Activated naive CD4-positive, alpha-beta T cell treated with anti-CD3 and anti-CD28 coated beads, Interleukin-2, amount 50 U/mL, for 24 hours (primary cell): ENCODE data around the gene FLRT1.

Source experiments
- H3K27ac Mint-ChIP-seq: one replicate; pipeline ENCODE4 v1.8.0; 2021; ENCODE audit warnings: mild to moderate bottlenecking, mixed read lengths
- H3K27me3 Mint-ChIP-seq: one replicate; pipeline ENCODE4 v1.8.0; 2021; ENCODE audit warnings: mixed read lengths
- H3K36me3 Mint-ChIP-seq: one replicate; pipeline ENCODE4 v1.8.0; 2021; ENCODE audit warnings: mixed read lengths
- H3K4me1 Mint-ChIP-seq: one replicate; pipeline ENCODE4 v1.8.0; 2021; ENCODE audit warnings: mixed read lengths
- H3K4me3 Mint-ChIP-seq: one replicate; pipeline ENCODE4 v1.8.0; 2021; ENCODE audit warnings: mild to moderate bottlenecking, mixed read lengths
- H3K9me3 Mint-ChIP-seq: one replicate; pipeline ENCODE4 v1.8.0; 2021; ENCODE audit warnings: mixed read lengths

The FLRT1 gene

GRCh38 chr11:64035576-64035975, at the start of gene FLRT1:
FLRT1 (plus strand) TSS chr11:64035931; CDS start chr11:64116268, 80,337 bp downstream.
- Mint-ChIP-seq H3K9me3 (no peaks in the 10 kb centered on the region), H3K27me3 (peaks cover 14% of the 10 kb centered on the region), H3K27ac (no peak within 1 kb of the TSS), H3K36me3 (no peaks in the 10 kb centered on the region), H3K4me3 (peak within 1 kb of the TSS; percentile 71), H3K4me1 (peaks cover 5% of the 10 kb centered on the region)

GRCh38 chr11:63986156-63986931, 49.4 kb upstream of the FLRT1 start, which contains the start of gene OTUB1:
OTUB1 (plus strand) TSS chr11:63986438; CDS start chr11:63986457, 19 bp downstream.
- H3K4me1 Mint-ChIP-seq, result peaks cover 27% of the 10 kb centered on the region
- no peaks in the 10 kb centered on the region for H3K9me3 Mint-ChIP-seq

DNA sequence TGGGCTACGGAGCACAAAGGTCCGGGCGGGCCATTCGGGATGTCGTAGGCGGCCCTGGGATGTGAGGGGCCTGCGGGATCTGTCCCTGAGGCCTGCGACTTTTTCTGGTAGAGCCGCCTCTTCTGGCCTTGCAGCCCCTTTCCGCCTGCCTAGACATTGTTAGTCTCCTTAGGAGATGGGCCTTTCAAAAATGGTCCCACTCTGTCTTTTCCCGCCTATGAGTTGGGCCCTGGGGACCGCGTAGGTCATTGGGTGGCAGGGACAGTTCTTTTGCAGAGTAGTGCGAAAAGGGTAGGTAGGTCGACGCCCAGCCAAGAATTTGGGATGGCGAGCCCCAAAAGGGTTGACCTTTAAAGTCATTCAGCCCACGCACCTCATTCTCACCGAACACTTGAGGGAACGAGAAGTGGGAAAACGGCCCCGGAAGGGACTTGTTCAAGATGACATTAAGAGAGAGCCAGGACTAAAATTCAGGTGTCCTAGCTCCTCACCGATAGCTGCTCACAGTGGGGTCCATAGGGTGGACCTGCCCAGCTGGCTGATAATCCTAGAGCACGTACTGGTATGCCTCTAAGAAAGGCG, 48.7 kb upstream of the FLRT1 start:
- no peaks in the 10 kb centered on the region for H3K27me3 Mint-ChIP-seq
- H3K4me3 Mint-ChIP-seq, result peak overlapping the region; percentile 81
- peaks cover 27% of the 10 kb centered on the region for H3K4me1 Mint-ChIP-seq
- no peaks in the 10 kb centered on the region for H3K9me3 Mint-ChIP-seq
- peaks cover 13% of the 10 kb centered on the region for H3K36me3 Mint-ChIP-seq
- no peak overlapping the region for H3K27ac Mint-ChIP-seq

More at GRCh38 chr11:63986156-63986931, 49.4 kb upstream of the FLRT1 start, which contains the start of gene OTUB1:
- peak within 1 kb of the TSS; percentile 99 for H3K4me3 Mint-ChIP-seq
- no peaks in the 10 kb centered on the region for H3K27me3 Mint-ChIP-seq
- peak within 1 kb of the TSS; percentile 99 for H3K27ac Mint-ChIP-seq
- peaks cover 9% of the 10 kb centered on the region for H3K36me3 Mint-ChIP-seq

GRCh38 chr11:63991558-63991957, 44.2 kb upstream of the FLRT1 start:
- Mint-ChIP-seq H3K4me1 (peaks cover 23% of the 10 kb centered on the region), H3K9me3 (no peaks in the 10 kb centered on the region), H3K27ac (no peak overlapping the region), H3K27me3 (no peaks in the 10 kb centered on the region), H3K36me3 (peaks cover 12% of the 10 kb centered on the region), H3K4me3 (no peak overlapping the region)

DNA sequence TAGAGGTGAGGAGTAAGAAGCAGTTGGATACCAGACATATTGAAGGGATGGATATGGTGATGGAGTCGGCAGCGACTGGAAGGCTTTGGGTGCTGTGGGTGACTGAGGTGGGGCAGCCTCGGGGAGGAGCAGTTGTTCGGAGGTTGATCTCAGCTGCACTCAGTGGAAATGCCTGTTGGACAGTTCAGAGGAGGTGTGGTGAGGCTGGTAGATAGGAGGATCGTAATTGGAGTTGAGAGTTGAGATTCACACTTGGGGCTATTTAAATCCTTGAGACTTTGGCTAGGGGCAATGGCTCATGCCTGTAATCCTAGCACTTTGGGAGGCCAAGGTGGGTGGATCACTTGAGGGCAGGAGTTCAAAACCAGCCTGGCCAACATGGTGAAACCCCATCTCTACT, 42.6 kb upstream of the FLRT1 start:
- H3K36me3 Mint-ChIP-seq, result peaks cover 12% of the 10 kb centered on the region
- H3K27ac Mint-ChIP-seq, result no peak overlapping the region
- no peak overlapping the region for H3K4me3 Mint-ChIP-seq
- no peaks in the 10 kb centered on the region for H3K27me3 Mint-ChIP-seq
- H3K4me1 Mint-ChIP-seq, result peaks cover 15% of the 10 kb centered on the region
- H3K9me3 Mint-ChIP-seq, result no peaks in the 10 kb centered on the region

- Mint-ChIP-seq H3K4me1 (peaks cover 8% of the 10 kb centered on the region), H3K36me3 (peaks cover 9% of the 10 kb centered on the region), H3K4me3 (no peak overlapping the region)
Observed at GRCh38 chr11:63993993-63994392, 41.7 kb upstream of the FLRT1 start.

DNA sequence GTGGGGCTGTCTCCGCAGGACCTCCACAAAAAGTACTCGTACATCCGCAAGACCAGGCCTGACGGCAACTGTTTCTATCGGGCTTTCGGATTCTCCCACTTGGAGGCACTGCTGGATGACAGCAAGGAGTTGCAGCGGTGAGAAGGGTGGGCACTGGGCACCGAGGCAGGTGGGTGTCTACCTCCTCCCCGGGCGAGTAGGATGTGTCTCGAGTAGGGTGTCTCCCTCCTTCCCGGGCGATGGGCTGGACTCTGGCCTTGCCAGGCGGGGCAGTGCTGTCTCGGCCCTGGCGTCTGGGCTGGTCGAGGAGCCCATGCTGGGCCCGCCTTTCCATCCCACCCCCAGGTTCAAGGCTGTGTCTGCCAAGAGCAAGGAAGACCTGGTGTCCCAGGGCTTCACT, 39.2 kb upstream of the FLRT1 start:
- Mint-ChIP-seq H3K27me3 (no peaks in the 10 kb centered on the region), H3K27ac (no peak overlapping the region), H3K36me3 (peaks cover 5% of the 10 kb centered on the region), H3K4me1 (peaks cover 8% of the 10 kb centered on the region), H3K4me3 (no peak overlapping the region), H3K9me3 (no peaks in the 10 kb centered on the region)

More at GRCh38 chr11:63993993-63994392, 41.7 kb upstream of the FLRT1 start:
- no peaks in the 10 kb centered on the region for H3K27me3 Mint-ChIP-seq
- no peaks in the 10 kb centered on the region for H3K9me3 Mint-ChIP-seq
- no peak overlapping the region for H3K27ac Mint-ChIP-seq

GRCh38 chr11:63997104-63997700, 38.5 kb upstream of the FLRT1 start:
- H3K4me1 Mint-ChIP-seq, result peaks cover 8% of the 10 kb centered on the region
- no peak overlapping the region for H3K4me3 Mint-ChIP-seq
- H3K27me3 Mint-ChIP-seq, result no peaks in the 10 kb centered on the region
- peaks cover 3% of the 10 kb centered on the region for H3K36me3 Mint-ChIP-seq
- no peak overlapping the region for H3K27ac Mint-ChIP-seq
- H3K9me3 Mint-ChIP-seq, result no peaks in the 10 kb centered on the region

DNA sequence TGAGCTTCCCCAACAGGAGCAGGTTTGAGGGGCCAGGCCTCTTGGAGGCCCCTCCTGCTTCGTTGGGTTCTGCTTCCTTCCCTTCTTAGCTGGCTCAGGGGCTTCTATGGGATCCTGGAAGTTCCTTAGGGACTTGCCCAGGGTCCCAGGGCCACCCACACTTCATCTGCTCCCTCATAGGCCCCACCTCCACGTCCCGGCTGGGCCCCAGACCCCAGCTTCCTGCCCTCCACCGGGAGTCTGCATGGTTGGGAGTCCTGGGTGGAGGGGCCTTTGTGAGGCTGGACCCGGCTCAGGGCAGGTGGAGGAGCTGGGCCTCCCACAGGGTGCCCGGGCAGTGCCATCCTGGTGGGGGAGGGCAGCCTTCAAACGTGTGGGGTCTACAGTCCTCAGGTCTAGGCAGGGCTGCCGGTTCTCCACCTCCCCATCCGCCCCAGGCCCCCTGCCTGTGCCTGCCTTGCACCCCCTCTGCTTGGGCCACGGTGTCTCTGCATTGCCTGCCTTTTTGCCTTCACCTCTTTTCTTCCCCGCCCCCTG, 37.9 kb upstream of the FLRT1 start:
- H3K4me1 Mint-ChIP-seq, result peaks cover 6% of the 10 kb centered on the region
- no peak overlapping the region for H3K4me3 Mint-ChIP-seq
- no peaks in the 10 kb centered on the region for H3K27me3 Mint-ChIP-seq
- no peak overlapping the region for H3K27ac Mint-ChIP-seq
- H3K36me3 Mint-ChIP-seq, result peaks cover 3% of the 10 kb centered on the region
- no peaks in the 10 kb centered on the region for H3K9me3 Mint-ChIP-seq

DNA sequence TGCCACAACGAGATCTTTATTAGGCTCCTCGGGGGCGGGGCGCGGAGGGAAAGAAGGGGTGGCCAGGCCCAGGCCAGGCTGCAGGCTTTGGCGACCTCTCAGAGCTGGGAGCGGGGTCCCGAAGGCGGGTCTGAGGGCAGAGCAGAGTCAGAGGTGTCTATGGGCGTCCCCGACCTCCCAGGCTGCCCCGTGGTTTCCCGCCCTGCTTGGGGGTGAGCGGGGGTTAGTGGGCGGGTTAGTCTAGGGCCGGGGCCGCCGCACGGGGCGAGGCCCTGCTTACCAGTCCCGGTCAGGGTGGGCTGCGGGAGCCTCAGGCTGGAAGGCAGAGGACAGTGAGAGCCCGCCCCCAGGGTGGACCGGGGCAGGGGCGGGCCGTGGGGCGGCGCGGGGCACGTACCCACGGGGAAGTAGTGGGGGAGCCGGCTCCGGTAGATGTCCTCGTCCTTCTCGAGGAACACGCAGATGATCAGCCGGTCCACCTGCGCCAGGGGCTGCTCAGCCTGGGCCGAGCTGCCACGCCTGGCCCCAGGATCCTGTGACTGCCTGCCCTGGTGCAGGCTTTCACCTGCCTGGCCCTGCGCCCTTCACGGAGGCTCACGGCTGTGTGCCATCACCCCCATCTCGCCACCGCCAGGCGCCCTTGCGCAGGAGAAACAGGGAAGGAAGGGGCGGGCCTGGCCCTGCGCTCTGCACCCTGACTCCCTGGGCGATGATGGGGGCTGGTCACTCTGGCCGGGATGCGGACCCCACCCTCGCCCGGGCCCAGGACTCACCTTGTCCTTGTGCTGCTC, 37.0 kb upstream of the FLRT1 start:
- H3K27ac Mint-ChIP-seq, result no peak overlapping the region
- H3K27me3 Mint-ChIP-seq, result no peaks in the 10 kb centered on the region
- peaks cover 1% of the 10 kb centered on the region for H3K36me3 Mint-ChIP-seq
- no peaks in the 10 kb centered on the region for H3K9me3 Mint-ChIP-seq
- H3K4me1 Mint-ChIP-seq, result peaks cover 4% of the 10 kb centered on the region
- no peak overlapping the region for H3K4me3 Mint-ChIP-seq

DNA sequence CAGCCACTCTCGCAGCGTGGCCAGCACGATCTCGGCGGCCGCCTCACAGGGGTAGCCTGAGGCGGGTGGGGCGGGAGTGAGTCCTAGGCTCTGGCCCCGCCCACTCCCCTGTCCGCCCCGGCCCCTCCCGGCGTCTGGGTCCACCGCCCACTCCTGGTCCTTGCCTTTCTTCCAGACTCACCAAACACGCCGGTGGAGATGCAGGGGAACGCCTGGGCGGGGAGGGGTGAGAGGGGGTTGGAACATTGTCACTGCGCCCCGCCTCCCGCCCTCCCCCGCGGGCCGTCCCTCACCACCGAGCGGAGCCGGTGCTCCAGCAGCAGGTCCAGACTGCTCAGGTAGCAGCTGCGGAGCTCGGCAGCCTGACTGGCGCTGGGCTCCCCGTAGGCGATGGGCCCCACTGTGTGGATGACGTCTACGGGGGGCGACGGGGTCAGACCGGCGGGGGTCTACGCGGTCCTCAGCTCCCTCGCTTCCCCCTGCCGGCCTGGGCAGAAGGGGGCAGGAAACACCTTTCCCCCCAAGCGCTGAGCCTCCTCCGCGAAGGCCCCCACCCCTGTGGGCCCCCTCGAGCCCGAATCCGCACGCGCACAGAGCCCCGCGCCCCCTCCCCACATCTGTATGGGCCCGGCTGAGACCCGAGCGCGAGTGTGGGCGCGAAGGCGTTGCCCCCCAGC, 36.2 kb upstream of the FLRT1 start:
- Mint-ChIP-seq H3K27ac (no peak overlapping the region), H3K27me3 (no peaks in the 10 kb centered on the region), H3K36me3 (peaks cover 1% of the 10 kb centered on the region), H3K9me3 (no peaks in the 10 kb centered on the region), H3K4me1 (peaks cover 1% of the 10 kb centered on the region), H3K4me3 (peak overlapping the region; percentile 39)

- no peak overlapping the region for H3K27ac Mint-ChIP-seq
- no peaks in the 10 kb centered on the region for H3K4me1 Mint-ChIP-seq
- H3K4me3 Mint-ChIP-seq, result peak overlapping the region; percentile 39
- no peaks in the 10 kb centered on the region for H3K27me3 Mint-ChIP-seq
- peaks cover 1% of the 10 kb centered on the region for H3K36me3 Mint-ChIP-seq
- H3K9me3 Mint-ChIP-seq, result no peaks in the 10 kb centered on the region
Observed at GRCh38 chr11:64000026-64000739, 35.5 kb upstream of the FLRT1 start.

GRCh38 chr11:64000740-64001483, 34.8 kb upstream of the FLRT1 start:
- peak overlapping the region; percentile 8 for H3K27ac Mint-ChIP-seq
- peak overlapping the region; percentile 45 for H3K4me3 Mint-ChIP-seq
- no peaks in the 10 kb centered on the region for H3K9me3 Mint-ChIP-seq

More at GRCh38 chr11:64000740-64001483, 34.8 kb upstream of the FLRT1 start:
- H3K27me3 Mint-ChIP-seq, result no peaks in the 10 kb centered on the region
- no peaks in the 10 kb centered on the region for H3K4me1 Mint-ChIP-seq
- H3K36me3 Mint-ChIP-seq, result peaks cover 1% of the 10 kb centered on the region
